Retinal pigment epithelial cell (primary cell): ENCODE measurements around the gene CADPS2.

Experiments used
- DNase-seq: peaks from one replicate; pipeline ENCODE4 v3.0.0-alpha.2; 2010; ENCODE audit warnings: low read depth
- H3K4me3 ChIP-seq: 2 replicates; pipeline ENCODE4 v1.5.1; 2011; ENCODE audit warnings: mild to moderate bottlenecking, low read length, control low read depth, moderate library complexity
- TF ChIP-seq, protein P1 (sequence below): conservative IDR thresholded peaks from 2 replicates; pipeline ENCODE4 v1.5.1; 2011; ENCODE audit warnings: low read depth, low read length, control low read depth, inconsistent platforms

The CADPS2 gene

DNA sequence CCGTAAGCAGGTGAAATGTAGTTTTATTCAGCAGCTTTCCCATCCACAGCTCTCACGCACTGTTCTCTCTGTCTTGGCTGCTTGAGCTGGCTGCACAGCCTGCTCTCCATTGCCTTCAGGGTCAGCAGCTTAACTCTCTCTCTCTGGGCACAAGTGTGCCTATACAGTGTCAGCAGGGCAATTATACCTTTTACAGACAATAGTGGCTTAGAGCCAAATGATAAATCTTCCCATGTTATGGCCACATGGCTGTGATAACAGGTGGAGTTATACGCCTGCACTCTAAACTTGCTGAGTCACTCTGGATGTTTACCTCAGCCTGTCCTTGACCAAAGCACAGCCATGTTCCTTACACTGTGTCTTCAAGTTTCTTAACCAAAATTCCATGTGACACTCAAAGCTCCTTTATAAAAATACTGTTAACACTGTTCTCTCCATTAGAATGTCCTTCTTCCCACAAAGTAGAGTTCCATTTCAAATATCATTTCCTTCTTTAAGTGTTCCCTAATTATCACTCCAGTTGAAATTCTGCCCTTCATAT is 193.4 kb downstream of the CADPS2 start:
- H3K4me3 ChIP-seq = no peak overlapping the region
- TF ChIP-seq, protein P1, sequence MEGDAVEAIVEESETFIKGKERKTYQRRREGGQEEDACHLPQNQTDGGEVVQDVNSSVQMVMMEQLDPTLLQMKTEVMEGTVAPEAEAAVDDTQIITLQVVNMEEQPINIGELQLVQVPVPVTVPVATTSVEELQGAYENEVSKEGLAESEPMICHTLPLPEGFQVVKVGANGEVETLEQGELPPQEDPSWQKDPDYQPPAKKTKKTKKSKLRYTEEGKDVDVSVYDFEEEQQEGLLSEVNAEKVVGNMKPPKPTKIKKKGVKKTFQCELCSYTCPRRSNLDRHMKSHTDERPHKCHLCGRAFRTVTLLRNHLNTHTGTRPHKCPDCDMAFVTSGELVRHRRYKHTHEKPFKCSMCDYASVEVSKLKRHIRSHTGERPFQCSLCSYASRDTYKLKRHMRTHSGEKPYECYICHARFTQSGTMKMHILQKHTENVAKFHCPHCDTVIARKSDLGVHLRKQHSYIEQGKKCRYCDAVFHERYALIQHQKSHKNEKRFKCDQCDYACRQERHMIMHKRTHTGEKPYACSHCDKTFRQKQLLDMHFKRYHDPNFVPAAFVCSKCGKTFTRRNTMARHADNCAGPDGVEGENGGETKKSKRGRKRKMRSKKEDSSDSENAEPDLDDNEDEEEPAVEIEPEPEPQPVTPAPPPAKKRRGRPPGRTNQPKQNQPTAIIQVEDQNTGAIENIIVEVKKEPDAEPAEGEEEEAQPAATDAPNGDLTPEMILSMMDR = no peak
- no peak for DNase-seq

DNA sequence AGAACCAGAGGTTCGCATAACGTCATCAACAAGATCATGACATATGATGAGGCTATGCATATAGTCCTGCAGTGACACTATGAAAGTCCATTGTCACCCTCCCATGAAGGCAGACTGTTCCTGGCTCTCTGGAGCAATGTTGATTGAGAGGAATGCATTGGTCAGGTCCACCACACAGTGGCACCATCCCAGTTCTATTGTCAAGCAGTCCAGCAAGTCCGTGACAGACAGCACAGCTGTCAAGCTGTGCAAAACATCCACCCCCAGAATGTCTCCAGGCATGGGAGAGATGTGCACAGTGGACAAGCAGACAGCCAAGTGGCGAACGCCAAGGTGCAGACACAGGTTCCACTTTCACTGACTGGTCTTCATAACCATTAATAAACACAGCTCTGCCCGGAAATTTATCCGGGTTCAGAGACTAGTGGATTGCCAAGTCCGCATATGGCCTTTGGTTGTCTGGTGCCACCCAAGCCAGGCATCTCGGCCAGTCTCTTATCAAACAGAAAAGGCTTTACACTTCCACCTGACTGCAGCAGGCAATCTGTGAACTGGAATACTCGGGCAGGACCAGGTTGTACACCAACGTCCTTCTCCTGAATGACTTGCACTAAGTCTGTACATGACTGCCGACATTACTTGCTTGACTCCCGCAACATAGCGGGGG is 194.6 kb downstream of the CADPS2 start:
- TF ChIP-seq, protein P1 = no peak
- no peak overlapping the region for H3K4me3 ChIP-seq
- no peak for DNase-seq

DNA sequence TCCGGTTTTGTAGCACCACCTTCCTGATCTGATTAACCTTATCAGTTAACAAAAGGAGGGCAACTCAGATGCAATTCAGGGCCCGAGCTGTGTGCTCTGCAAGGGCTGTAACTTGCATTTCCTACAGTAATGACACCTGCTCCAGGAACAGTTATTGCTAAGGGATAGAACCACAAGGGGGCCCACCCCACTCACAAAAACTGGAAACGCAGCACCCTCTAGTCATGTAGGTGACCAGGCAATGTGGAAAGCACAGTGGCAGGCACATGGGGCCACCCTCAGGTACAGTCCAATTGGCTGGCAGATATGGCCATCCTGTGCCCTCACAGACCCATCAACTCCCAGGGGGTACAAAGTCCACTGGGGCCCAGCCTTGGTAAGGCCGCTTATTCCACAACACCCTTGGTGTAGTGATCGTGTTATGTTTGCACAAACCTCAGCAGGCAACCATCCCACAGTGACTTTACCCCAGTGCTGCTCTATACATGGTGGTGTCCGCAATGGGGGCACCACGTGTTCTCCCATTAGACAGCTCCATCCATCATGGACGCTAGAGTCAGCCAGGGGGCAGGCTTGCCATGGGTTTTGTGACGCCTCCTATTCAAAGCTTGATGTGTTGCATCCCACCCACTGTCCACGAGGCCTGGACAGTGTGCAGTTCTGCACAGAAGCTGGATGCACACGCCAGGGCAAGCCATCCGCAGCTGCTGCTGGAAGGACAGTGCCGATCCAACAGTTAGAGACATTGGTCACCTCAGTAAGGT is 196.7 kb downstream of the CADPS2 start:
- DNase-seq = no peak
- no peak overlapping the region for H3K4me3 ChIP-seq
- TF ChIP-seq, protein P1 = no peak

DNA sequence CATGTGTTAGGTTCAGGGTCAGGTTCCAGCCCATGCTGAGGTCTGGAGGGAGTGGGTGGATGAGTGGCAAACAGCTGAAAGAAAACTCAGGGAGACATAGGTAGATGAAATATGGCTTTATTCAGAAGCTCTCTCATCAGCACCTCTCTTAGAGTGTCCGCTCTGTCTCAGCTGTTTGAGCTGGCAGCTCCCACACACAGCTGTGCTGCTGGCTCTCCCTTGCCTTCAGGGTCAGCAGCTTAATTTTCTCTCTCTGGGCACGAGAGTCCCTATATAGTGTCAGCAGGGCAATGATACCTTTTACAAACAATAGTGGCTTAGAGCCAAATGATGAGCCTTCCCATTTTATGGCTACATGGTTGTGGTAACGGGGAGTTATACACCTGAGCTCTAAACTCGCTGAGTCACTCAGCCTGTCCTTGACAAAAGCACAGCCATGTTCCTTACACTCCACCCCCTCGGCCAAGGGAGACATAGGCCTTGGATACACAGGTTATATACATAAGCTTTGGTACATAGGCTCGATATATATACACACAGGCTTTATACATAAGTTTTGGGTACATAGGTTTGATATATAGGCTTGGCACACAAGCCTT is 197.8 kb downstream of the CADPS2 start:
- TF ChIP-seq, protein P1 = no peak
- no peak overlapping the region for H3K4me3 ChIP-seq
- DNase-seq = no peak

DNA sequence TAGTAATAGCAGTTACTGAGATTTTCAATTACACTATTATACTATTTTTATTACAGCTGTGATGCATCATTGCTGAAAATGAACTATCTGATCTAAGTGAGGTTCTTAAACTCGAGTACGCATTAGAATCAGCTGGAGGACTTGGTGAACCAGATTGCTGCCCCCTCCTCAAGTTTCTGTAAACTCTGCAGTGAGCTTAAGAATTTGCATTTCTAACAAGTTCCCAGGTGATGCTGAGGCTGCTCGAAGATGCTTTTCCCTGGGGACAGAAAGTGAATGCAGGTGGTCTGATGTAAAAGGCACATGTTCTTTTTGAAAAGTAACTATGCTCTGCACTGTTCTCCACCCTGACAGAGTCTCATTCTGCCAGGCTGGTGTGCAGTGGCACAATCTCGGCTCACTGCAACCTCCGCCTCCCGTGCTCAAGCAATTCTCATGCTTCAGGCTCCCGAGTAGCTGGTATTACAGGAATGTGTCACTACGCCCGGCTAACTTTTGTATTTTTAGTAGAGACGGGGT is 199.8 kb downstream of the CADPS2 start:
- no peak for DNase-seq
- H3K4me3 ChIP-seq = no peak overlapping the region
- TF ChIP-seq, protein P1 = no peak

DNA sequence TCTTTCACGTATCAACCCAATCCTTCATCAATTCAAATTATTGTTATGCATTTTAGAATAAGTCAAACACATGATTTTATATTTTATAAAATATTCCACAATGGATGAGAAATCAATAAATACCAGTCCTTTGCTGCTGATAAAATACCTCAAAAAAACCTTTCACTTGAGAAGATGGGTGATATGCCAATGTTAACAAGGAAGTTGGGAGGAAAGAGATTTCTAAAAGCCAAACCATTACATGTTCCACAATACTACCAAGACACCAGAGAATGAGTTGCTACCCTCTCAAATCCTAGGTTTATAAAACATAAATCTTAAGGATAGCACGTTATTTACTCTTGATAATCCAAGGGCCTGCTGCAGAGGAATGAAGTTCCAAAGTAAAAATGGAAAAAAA is 201.8 kb downstream of the CADPS2 start:
- TF ChIP-seq, protein P1 = no peak
- no peak for DNase-seq
- no peak overlapping the region for H3K4me3 ChIP-seq
